SU-DHL-6 (cell line): ENCODE results near the gene RPGRIP1L.

Experiments
- H2AFZ ChIP-seq: fragments of 200-600 bp; sonication (generic); 2 replicates; pipeline ENCODE4 v1.6.1; 2014; ENCODE audit warnings: low read depth, mild to moderate bottlenecking, moderate library complexity, mixed read lengths, antibody characterized with exemption, low read length; ENCODE audit not compliant: severe bottlenecking
- H3F3A ChIP-seq: fragments of 200-600 bp; shearing (Covaris generic); 2 replicates; pipeline ENCODE4 v1.6.0; 2016; ENCODE audit warnings: antibody characterized with exemption, mild to moderate bottlenecking; ENCODE audit not compliant: insufficient read depth
- H3K27ac ChIP-seq: fragments of 200-600 bp; sonication (generic); 2 replicates; pipeline ENCODE4 v1.5.1; 2016; ENCODE audit warnings: low read depth, mild to moderate bottlenecking, low read length, moderate library complexity, mixed read lengths
- H3K27me3 ChIP-seq: fragments of 200-600 bp; sonication (generic), shearing (Covaris generic); 2 replicates; pipeline ENCODE4 v1.6.0; 2014; ENCODE audit warnings: mild to moderate bottlenecking, low read length
- H3K36me3 ChIP-seq: fragments of 200-600 bp; sonication (generic); 2 replicates; pipeline ENCODE4 v1.6.1; 2014; ENCODE audit warnings: mild to moderate bottlenecking, low read length, mixed read lengths
- H3K4me2 ChIP-seq: fragments of 300-600, 200-600 bp; shearing (Covaris generic), sonication (generic); 2 replicates; pipeline ENCODE4 v1.6.0; 2014; ENCODE audit warnings: low read length, low read depth, mild to moderate bottlenecking; ENCODE audit not compliant: poor library complexity, severe bottlenecking
- H3K4me3 ChIP-seq: fragments of 200-600 bp; sonication (generic); 2 replicates; pipeline ENCODE4 v1.5.1; 2014; ENCODE audit warnings: antibody characterized with exemption, low read length, mild to moderate bottlenecking, mixed read lengths; ENCODE audit not compliant: insufficient read depth, poor library complexity, severe bottlenecking
- H3K79me2 ChIP-seq: fragments of 200-600 bp; sonication (generic); 2 replicates; pipeline ENCODE4 v1.6.1; 2014; ENCODE audit warnings: mild to moderate bottlenecking, low read length, moderate library complexity; ENCODE audit not compliant: insufficient read depth
- H3K9ac ChIP-seq: fragments of 200-600 bp; sonication (generic); 2 replicates; pipeline ENCODE4 v1.7.0; 2014; ENCODE audit warnings: mild to moderate bottlenecking, low read length
- H3K9me2 ChIP-seq: fragments of 200-600 bp; sonication (generic); replicated peaks from 2 replicates; pipeline ENCODE4 v1.6.1; 2014; ENCODE audit warnings: low read length; ENCODE audit not compliant: insufficient read depth
- H3K9me3 ChIP-seq: fragments of 200-600 bp; sonication (generic); 2 replicates; pipeline ENCODE4 v1.6.1; 2014; ENCODE audit warnings: low read length, mixed read lengths; ENCODE audit not compliant: insufficient read depth
- H4K20me1 ChIP-seq: fragments of 200-600 bp; sonication (generic); 2 replicates; pipeline ENCODE4 v1.6.1; 2014; ENCODE audit warnings: low read depth, mild to moderate bottlenecking, antibody characterized with exemption, low read length, moderate library complexity, mixed read lengths
- EZH2phosphoT487 ChIP-seq: fragments of 200-600 bp; sonication (generic), shearing (Covaris generic); conservative IDR thresholded peaks from 2 replicates; pipeline ENCODE4 v1.6.1; 2018; ENCODE audit warnings: mild to moderate bottlenecking, antibody characterized with exemption, low read length, moderate library complexity, mixed read lengths
- TF ChIP-seq, protein P1 (sequence below): fragments of 200-600 bp; sonication (generic); IDR thresholded peaks from one replicate; pipeline ENCODE4 v1.5.1; 2017; ENCODE audit warnings: antibody characterized with exemption, mild to moderate bottlenecking, low read length, moderate library complexity; ENCODE audit not compliant: insufficient read depth, poor library complexity, severe bottlenecking

Gene RPGRIP1L

DNA sequence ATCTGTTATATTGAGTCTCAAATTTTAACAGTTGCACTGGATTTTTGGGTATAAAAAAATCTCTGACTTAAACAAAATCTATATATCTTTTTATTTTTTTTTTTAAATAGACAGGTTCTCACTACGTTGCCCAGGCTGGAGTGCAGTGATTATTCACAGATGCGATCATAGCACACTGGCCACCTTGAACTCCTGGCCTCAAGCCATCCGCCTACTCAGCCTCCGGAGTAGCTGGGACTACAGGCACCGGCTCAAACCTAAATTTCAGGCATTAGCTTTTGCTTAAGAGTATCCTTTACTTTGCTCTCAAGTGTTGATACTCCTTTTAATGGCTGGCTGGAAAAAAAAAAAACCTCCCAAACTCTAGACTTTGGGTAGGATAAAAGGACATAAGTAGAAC, 61.6 kb downstream of the RPGRIP1L start:
- H3K4me2 ChIP-seq: no peak overlapping the region
- H4K20me1 ChIP-seq: no peaks in the 10 kb centered on the region
- no peak overlapping the region for H3K9ac ChIP-seq
- no peak overlapping the region for H3K27ac ChIP-seq
- peaks cover 9% of the 10 kb centered on the region; the same call in 1 of the 2 replicates for H3K9me3 ChIP-seq
- no peak overlapping the region for H2AFZ ChIP-seq
- no peaks in the 10 kb centered on the region for H3K79me2 ChIP-seq
- H3F3A ChIP-seq: no peaks in the 10 kb centered on the region
- no peaks in the 10 kb centered on the region for H3K36me3 ChIP-seq
- no peaks in the 10 kb centered on the region for H3K27me3 ChIP-seq
- TF ChIP-seq, protein P1, sequence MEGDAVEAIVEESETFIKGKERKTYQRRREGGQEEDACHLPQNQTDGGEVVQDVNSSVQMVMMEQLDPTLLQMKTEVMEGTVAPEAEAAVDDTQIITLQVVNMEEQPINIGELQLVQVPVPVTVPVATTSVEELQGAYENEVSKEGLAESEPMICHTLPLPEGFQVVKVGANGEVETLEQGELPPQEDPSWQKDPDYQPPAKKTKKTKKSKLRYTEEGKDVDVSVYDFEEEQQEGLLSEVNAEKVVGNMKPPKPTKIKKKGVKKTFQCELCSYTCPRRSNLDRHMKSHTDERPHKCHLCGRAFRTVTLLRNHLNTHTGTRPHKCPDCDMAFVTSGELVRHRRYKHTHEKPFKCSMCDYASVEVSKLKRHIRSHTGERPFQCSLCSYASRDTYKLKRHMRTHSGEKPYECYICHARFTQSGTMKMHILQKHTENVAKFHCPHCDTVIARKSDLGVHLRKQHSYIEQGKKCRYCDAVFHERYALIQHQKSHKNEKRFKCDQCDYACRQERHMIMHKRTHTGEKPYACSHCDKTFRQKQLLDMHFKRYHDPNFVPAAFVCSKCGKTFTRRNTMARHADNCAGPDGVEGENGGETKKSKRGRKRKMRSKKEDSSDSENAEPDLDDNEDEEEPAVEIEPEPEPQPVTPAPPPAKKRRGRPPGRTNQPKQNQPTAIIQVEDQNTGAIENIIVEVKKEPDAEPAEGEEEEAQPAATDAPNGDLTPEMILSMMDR: no peak
- no peak for TF ChIP-seq EZH2phosphoT487
- H3K9me2 ChIP-seq: no peaks in the 10 kb centered on the region
- H3K4me3 ChIP-seq: no peak overlapping the region

DNA sequence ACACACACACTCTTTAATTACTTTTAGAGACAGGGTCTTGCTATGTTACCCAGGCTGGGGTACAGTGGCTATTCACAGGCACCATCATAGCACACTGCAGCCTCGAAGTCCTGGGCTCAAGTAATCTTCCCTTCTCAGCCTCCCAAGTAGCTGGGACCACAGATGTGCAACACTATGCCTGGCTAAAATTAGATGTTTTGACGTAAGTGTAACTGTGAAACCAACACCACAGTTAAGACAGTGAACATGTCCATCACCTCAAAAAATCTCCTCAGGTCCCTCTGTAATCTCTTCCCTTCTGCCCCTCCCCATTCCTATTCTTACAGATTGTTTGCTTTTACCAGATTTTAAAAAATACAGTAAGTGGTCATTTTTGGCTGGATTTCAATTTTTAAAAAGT, 66.7 kb downstream of the RPGRIP1L start:
- Histone ChIP-seq H3F3A (no peaks in the 10 kb centered on the region), H3K4me3 (no peak overlapping the region), H3K9ac (no peak overlapping the region), H3K9me2 (no peaks in the 10 kb centered on the region), H2AFZ (no peak overlapping the region), H3K27ac (no peak overlapping the region), H3K27me3 (no peaks in the 10 kb centered on the region), H3K4me2 (no peak overlapping the region), H3K79me2 (no peaks in the 10 kb centered on the region), H4K20me1 (no peaks in the 10 kb centered on the region), H3K9me3 (no peaks in the 10 kb centered on the region), H3K36me3 (no peaks in the 10 kb centered on the region)
- TF ChIP-seq, protein P1: no peak
- no peak for TF ChIP-seq EZH2phosphoT487

DNA sequence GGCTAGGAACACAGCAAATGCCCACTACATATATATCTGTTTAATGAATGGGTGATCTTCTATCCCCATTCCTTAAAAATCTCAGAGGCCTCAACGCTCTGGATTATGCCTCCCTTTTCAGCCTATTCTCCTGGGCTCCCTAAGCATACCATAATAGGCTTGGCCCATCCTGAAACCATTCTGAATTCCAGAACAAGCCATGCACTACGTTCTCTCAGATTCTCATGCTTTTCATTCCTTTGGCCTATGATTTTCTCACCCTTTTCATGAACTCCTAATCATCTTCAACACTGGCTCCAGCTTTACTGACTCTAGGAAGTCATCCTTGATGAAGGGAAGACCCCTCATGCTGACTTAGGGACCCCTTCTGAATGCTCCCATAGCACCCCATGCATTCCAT, 71.1 kb downstream of the RPGRIP1L start:
- H3K36me3 ChIP-seq: no peaks in the 10 kb centered on the region
- no peak overlapping the region for H2AFZ ChIP-seq
- H3K27ac ChIP-seq: no peak overlapping the region
- H4K20me1 ChIP-seq: no peaks in the 10 kb centered on the region
- H3F3A ChIP-seq: no peaks in the 10 kb centered on the region
- H3K4me2 ChIP-seq: no peak overlapping the region
- no peaks in the 10 kb centered on the region for H3K9me2 ChIP-seq
- H3K4me3 ChIP-seq: no peak overlapping the region
- H3K79me2 ChIP-seq: no peaks in the 10 kb centered on the region
- H3K9ac ChIP-seq: no peak overlapping the region
- no peaks in the 10 kb centered on the region for H3K9me3 ChIP-seq
- no peaks in the 10 kb centered on the region for H3K27me3 ChIP-seq
- TF ChIP-seq EZH2phosphoT487: no peak
- TF ChIP-seq, protein P1: no peak
